GM23248 (cell line): ENCODE data around the gene UPK3A. TPM values are rescaled to one million over a fixed set of nuclear protein-coding genes. Genes with fewer than 3 reads are reported as not detected.
"Not testable (repeated sequence)": the region's sequence is repeated elsewhere in the genome, so short reads cannot be mapped to it uniquely, and the experiment has no call there.

Source experiments
- DNase-seq: peaks from one replicate; pipeline ENCODE4 v3.0.0-alpha.2; 2015
- H2AFZ ChIP-seq: fragments of 200-600 bp; sonication (generic); 2 replicates; pipeline ENCODE4 v1.6.1; 2016; ENCODE audit warnings: antibody characterized with exemption
- H3F3A ChIP-seq: fragments of 200-600 bp; sonication (generic); 2 replicates; pipeline ENCODE4 v1.6.1; 2016; ENCODE audit warnings: mild to moderate bottlenecking, antibody characterized with exemption, mixed run types; ENCODE audit not compliant: insufficient read depth
- H3K27ac ChIP-seq: fragments of 200-600 bp; sonication (generic); 2 replicates; pipeline ENCODE4 v1.5.1; 2016; ENCODE audit warnings: mild to moderate bottlenecking
- H3K27me3 ChIP-seq: fragments of 200-600 bp; sonication (generic); replicated peaks from 2 replicates; pipeline ENCODE4 v1.6.1; 2016; ENCODE audit warnings: mild to moderate bottlenecking; ENCODE audit not compliant: insufficient read depth
- H3K36me3 ChIP-seq: fragments of 200-600 bp; sonication (generic); 2 replicates; pipeline ENCODE4 v1.6.1; 2016; ENCODE audit warnings: low read depth, mild to moderate bottlenecking
- H3K4me1 ChIP-seq: fragments of 200-600 bp; sonication (generic); 2 replicates; pipeline ENCODE4 v1.6.1; 2016; ENCODE audit warnings: mild to moderate bottlenecking; ENCODE audit not compliant: insufficient read depth
- H3K4me2 ChIP-seq: fragments of 200-600 bp; sonication (generic); one replicate; pipeline ENCODE4 v1.6.1; 2016; ENCODE audit warnings: mild to moderate bottlenecking; ENCODE audit not compliant: unreplicated experiment
- H3K4me3 ChIP-seq: fragments of 200-600 bp; sonication (generic); 2 replicates; pipeline ENCODE4 v1.5.1; 2016; ENCODE audit warnings: mild to moderate bottlenecking
- H3K79me2 ChIP-seq: fragments of 200-600 bp; sonication (generic); 2 replicates; pipeline ENCODE4 v1.6.1; 2016; ENCODE audit warnings: mild to moderate bottlenecking; ENCODE audit not compliant: insufficient read depth
- H3K9ac ChIP-seq: fragments of 200-600 bp; sonication (generic); 2 replicates; pipeline ENCODE4 v1.6.1; 2016; ENCODE audit warnings: mild to moderate bottlenecking
- H3K9me2 ChIP-seq: fragments of 200-600 bp; sonication (generic); 2 replicates; pipeline ENCODE4 v1.6.1; 2016; ENCODE audit warnings: mixed run types, mild to moderate bottlenecking, moderate library complexity; ENCODE audit not compliant: insufficient read depth
- H3K9me3 ChIP-seq: fragments of 200-600 bp; sonication (generic); one replicate; pipeline ENCODE4 v1.6.1; 2017; ENCODE audit warnings: low read depth
- H4K20me1 ChIP-seq: fragments of 200-600 bp; sonication (generic); 2 replicates; pipeline ENCODE4 v1.6.0; 2016; ENCODE audit not compliant: insufficient read depth
- EZH2 ChIP-seq: fragments of 200-600 bp; sonication (generic); IDR thresholded peaks from 2 replicates; pipeline ENCODE4 v1.6.1; 2018; ENCODE audit warnings: antibody characterized with exemption, mild to moderate bottlenecking; ENCODE audit not compliant: insufficient read depth, poor library complexity, severe bottlenecking
- EZH2phosphoT487 ChIP-seq: fragments of 200-600 bp; sonication (generic); IDR thresholded peaks from 2 replicates; pipeline ENCODE4 v1.6.1; 2018; ENCODE audit warnings: antibody characterized with exemption, moderate library complexity, mild to moderate bottlenecking, low read depth; ENCODE audit not compliant: insufficient read depth
- WGBS, 2 experiments: methylation state at CpG; one replicate each; pipeline ENCODE4 v1.1.6; 2015 to 2017; ENCODE audit warnings: low lambda C conversion rate in 2 of 2, low coverage in 1 of 2; ENCODE audit errors: missing lambda C conversion rate in 2 of 2; 5-methylcytosine and 5-hydroxymethylcytosine counted together
- in situ Hi-C: fragments of 300-500 bp; cut with MboI; formaldehyde crosslinking; loops from 2 replicates; pipeline ENCODE4 v1.15.0; 2020
- polyA plus RNA-seq: library from polyadenylated mRNA; unstranded; fragments of >200 nt; fragmentation: Nextera tagmentation; extraction: Ambion mirVana; gene quantifications from 2 replicates; pipeline ENCODE4 v1.2.1, GENCODE V29; 2016
- total RNA-seq: library from RNA; depleted of rRNA; stranded (reverse); fragments of >200 nt; shearing (Covaris generic); gene quantifications from 2 replicates; pipeline ENCODE4 v1.2.3, GENCODE V29; 2014

The UPK3A gene
- total and polyA plus RNA-seq, 2 experiments from 2014 or later, result not detected

DNA sequence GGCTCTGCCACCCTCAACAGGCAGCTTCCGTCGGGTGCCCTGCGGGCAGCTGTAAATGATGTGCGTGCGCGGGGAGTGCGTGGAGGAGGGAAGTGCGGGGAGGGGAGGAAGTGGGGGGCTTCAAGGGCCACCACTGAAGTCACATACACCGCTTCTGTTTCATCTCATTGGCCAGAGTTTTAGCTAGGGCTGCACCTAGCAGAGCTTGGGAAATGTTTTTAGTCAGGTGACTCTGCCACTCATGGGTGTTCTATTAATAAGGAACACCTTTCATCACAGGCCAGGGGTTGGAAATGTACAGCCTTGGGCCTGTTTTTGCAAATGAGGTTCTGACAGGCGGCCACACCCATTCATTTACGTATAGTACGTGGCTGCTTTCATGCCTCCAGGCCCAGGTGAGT, 39.6 kb downstream of the UPK3A start:
- Histone ChIP-seq H3K4me1 (0 out of 2 replicates have a peak, but pooled peaks cover 9% of the 10 kb centered on the region), H3K27me3 (no peaks in the 10 kb centered on the region), H3K79me2 (peaks cover 32% of the 10 kb centered on the region), H4K20me1 (no peaks in the 10 kb centered on the region), H3K9me2 (no peaks in the 10 kb centered on the region), H3F3A (peaks cover 12% of the 10 kb centered on the region; the same call in 1 of the 2 replicates), H3K9ac (no peak overlapping the region), H3K4me2 (no peak overlapping the region), H3K36me3 (no peaks in the 10 kb centered on the region; the same call in 1 of the 2 replicates), H3K27ac (no peak overlapping the region), H2AFZ (no peak overlapping the region), H3K9me3 (no peaks in the 10 kb centered on the region), H3K4me3 (no peak overlapping the region)
- in situ Hi-C loops, result no loop called here
- WGBS, 2 experiments, result 97% methylated on average over 12 of the region's 12 CpGs
- DNase-seq, result no peak
- no peak for TF ChIP-seq EZH2
- TF ChIP-seq EZH2phosphoT487, result no peak

DNA sequence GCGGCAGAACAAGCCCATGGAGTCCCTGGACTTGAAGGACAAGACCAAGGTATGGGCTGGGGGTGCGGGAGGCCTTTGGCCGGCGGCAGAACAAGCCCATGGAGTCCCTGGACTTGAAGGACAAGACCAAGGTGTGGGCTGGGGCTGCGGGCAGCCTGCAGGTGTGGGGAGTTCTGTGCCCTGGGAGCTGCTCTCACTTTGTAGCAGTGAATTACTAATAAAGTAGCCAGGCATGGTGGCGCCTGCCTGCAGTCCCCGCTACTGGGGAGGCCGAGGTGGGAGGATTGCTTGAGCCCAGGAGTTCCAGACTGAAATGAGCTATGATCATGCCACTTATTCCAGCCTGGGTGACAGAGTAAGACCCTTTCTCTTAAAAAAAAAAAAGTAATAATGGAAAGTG, 43.5 kb downstream of the UPK3A start:
- H3K36me3 ChIP-seq, H3K27me3 ChIP-seq, H3K4me1 ChIP-seq, H3K9me2 ChIP-seq, H3K9ac ChIP-seq, H3K4me3 ChIP-seq, in situ Hi-C loops, DNase-seq, H3K27ac ChIP-seq, H3K79me2 ChIP-seq, H3K4me2 ChIP-seq, H3K9me3 ChIP-seq, H2AFZ ChIP-seq, H4K20me1 ChIP-seq, H3F3A ChIP-seq: not testable (repeated sequence)
- 80 to 88% methylated on average over 5 to 8 of the region's 8 CpGs for WGBS, 2 experiments

DNA sequence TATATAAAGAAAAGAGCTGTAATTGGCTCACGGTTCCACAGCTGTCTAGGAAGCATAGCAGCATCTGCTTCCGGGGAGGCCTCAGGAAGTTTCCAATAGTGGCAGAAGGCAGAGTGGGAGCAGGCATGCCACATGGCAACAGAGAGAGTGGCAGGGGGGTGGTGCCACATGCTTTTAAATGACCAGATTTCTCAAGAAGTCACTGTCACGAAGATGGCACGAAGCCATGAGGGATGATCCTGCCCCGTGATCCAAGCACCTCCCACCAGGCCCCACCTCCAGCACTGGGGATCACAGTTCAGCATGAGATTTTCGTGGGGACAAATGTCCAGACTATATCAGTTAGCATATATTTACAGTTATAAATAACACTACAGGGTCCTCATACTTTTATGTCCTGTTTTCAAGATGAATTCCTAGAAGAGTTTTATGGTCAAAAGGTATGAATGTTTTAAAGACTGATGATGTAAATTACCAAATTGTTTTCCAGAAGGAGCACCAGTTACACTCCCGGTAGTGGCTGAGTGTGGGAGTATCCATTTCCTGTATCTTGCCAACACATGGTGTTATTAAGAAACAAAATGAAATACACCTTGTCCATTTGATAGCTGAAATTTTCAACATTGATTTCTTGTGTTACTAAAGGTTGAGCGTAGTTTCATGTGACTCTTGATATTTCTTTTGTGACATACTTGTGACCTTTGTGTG, 44.2 kb downstream of the UPK3A start:
- Histone ChIP-seq H3K4me1 (peaks cover 10% of the 10 kb centered on the region), H3K4me2 (no peak overlapping the region), H3F3A (peaks cover 8% of the 10 kb centered on the region; the same call in 1 of the 2 replicates), H3K27ac (no peak overlapping the region), H2AFZ (no peak overlapping the region; the same call in 1 of the 2 replicates), H3K27me3 (no peaks in the 10 kb centered on the region), H3K36me3 (no peaks in the 10 kb centered on the region), H3K9me2 (no peaks in the 10 kb centered on the region), H3K9me3 (no peaks in the 10 kb centered on the region), H3K4me3 (no peak overlapping the region), H3K79me2 (no peaks in the 10 kb centered on the region), H3K9ac (no peak overlapping the region), H4K20me1 (no peaks in the 10 kb centered on the region)
- 38 to 41% methylated on average over 8 of the region's 8 CpGs for WGBS, 2 experiments
- TF ChIP-seq EZH2 (no peak), EZH2phosphoT487 (no peak)
- no peak for DNase-seq
- in situ Hi-C loops, result no loop called here

DNA sequence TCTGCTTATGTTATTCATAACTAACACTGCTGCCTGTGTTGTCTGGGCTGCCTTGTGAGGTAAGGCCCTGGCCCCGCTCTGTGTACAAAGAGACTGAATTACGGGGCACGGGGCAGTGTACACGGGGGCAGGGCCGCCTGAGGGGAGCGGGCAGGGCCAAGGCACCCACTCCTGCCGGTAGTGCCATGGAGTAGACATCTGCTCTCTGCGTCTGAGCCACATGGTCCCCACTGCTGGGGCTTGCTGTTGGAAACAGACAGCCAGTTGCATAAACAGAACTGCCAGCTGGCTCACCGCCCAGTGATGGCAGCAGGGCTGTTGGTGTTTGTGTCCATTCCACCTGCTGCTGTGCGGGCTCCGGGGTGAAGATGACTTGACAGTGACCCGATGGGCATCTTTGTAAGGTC, 44.8 kb downstream of the UPK3A start:
- H3K79me2 ChIP-seq, result no peaks in the 10 kb centered on the region
- H3K4me1 ChIP-seq, result peaks cover 16% of the 10 kb centered on the region
- no peak overlapping the region for H3K27ac ChIP-seq
- no peak overlapping the region for H3K9ac ChIP-seq
- H3K9me2 ChIP-seq, result no peaks in the 10 kb centered on the region
- H3K36me3 ChIP-seq, result no peaks in the 10 kb centered on the region
- H4K20me1 ChIP-seq, result no peaks in the 10 kb centered on the region
- H3F3A ChIP-seq, result peaks cover 11% of the 10 kb centered on the region; the same call in 1 of the 2 replicates
- TF ChIP-seq EZH2 (no peak), EZH2phosphoT487 (no peak)
- WGBS, 2 experiments, result 54 to 58% methylated on average over 12 of the region's 12 CpGs
- no peak for DNase-seq
- in situ Hi-C loops, result no loop called here
- H3K4me2 ChIP-seq, result no peak overlapping the region
- no peaks in the 10 kb centered on the region for H3K27me3 ChIP-seq
- H2AFZ ChIP-seq, result no peak overlapping the region
- H3K9me3 ChIP-seq, result no peaks in the 10 kb centered on the region
- H3K4me3 ChIP-seq, result no peak overlapping the region
